Measurements from ENCODE around the gene NF2. TPM values are rescaled to one million over a fixed set of nuclear protein-coding genes. Genes with fewer than 3 reads are reported as not detected.

The NF2 gene
- total RNA-seq, 2 experiments from 2014 or later: 34.4 to 35.3 TPM

DNA sequence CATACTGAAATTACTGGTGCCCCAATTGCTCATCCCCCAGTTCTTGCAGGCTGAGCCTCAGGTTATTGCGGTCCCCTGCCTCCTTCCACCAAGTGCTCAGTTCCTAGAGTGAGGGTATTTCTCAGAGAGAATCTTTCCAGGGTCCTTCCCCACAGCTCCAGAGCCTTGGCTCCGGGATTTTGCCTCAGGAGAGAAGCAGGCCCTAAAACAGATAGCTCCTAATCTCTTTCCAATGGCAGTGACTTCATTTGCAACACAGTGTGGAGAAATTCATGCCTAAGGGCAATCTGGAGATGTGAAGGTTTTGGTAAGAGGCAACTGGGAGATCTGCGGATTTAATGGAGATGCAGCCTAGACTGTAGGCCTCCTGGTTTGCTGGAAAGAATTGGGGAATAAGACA lies 2.9 kb downstream of the NF2 start:
- Mint-ChIP-seq H3K27me3 (no peaks in the 10 kb centered on the region), H3K9me3 (no peaks in the 10 kb centered on the region), H3K36me3 (ENCODE audit: low read depth) (peaks cover 14% of the 10 kb centered on the region), H3K27ac (no peak overlapping the region), H3K4me3 (no peak overlapping the region), H3K4me1 (ENCODE audit: low read depth) (peaks cover 22% of the 10 kb centered on the region)
- intact Hi-C loops (cut with micrococcal nuclease): no loop called here
- POLR2A ChIA-PET: interaction anchor here (0.8 kb wide), 1 partner anchor 8 kb away, joined by 4 read pairs; no protein-coding TSS in a partner anchor
- ATAC-seq: no peak
- no peak for DNase-seq
- TF ChIP-seq, protein P1, sequence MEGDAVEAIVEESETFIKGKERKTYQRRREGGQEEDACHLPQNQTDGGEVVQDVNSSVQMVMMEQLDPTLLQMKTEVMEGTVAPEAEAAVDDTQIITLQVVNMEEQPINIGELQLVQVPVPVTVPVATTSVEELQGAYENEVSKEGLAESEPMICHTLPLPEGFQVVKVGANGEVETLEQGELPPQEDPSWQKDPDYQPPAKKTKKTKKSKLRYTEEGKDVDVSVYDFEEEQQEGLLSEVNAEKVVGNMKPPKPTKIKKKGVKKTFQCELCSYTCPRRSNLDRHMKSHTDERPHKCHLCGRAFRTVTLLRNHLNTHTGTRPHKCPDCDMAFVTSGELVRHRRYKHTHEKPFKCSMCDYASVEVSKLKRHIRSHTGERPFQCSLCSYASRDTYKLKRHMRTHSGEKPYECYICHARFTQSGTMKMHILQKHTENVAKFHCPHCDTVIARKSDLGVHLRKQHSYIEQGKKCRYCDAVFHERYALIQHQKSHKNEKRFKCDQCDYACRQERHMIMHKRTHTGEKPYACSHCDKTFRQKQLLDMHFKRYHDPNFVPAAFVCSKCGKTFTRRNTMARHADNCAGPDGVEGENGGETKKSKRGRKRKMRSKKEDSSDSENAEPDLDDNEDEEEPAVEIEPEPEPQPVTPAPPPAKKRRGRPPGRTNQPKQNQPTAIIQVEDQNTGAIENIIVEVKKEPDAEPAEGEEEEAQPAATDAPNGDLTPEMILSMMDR (IDR thresholded peaks at IDR 0.05): no peak
- CTCF ChIA-PET: interaction anchor here (0.9 to 4.4 kb wide), 7 partner anchors 10 to 399 kb away, joined by 3 to 37 read pairs (median 6); no protein-coding TSS in a partner anchor

- no peak for DNase-seq
- ATAC-seq: no peak
- CTCF ChIA-PET: interaction anchor here (2.4 to 4.4 kb wide), 3 partner anchors 9 to 19 kb away, joined by 6 to 37 read pairs (median 11); no protein-coding TSS in a partner anchor
- H3K9me3 Mint-ChIP-seq: no peaks in the 10 kb centered on the region
- H3K4me1 Mint-ChIP-seq (ENCODE audit: low read depth): peaks cover 22% of the 10 kb centered on the region
- H3K36me3 Mint-ChIP-seq (ENCODE audit: low read depth): peaks cover 14% of the 10 kb centered on the region
- H3K4me3 Mint-ChIP-seq: no peak overlapping the region
- H3K27ac Mint-ChIP-seq: no peak overlapping the region
- H3K27me3 Mint-ChIP-seq: no peaks in the 10 kb centered on the region
- TF ChIP-seq, protein P1 (IDR thresholded peaks at IDR 0.05): no peak
- POLR2A ChIA-PET: no interaction called here
- intact Hi-C loops (cut with micrococcal nuclease): no loop called here
Observed at GRCh38 chr22:29607426-29607825, 4.0 kb downstream of the NF2 start.

DNA sequence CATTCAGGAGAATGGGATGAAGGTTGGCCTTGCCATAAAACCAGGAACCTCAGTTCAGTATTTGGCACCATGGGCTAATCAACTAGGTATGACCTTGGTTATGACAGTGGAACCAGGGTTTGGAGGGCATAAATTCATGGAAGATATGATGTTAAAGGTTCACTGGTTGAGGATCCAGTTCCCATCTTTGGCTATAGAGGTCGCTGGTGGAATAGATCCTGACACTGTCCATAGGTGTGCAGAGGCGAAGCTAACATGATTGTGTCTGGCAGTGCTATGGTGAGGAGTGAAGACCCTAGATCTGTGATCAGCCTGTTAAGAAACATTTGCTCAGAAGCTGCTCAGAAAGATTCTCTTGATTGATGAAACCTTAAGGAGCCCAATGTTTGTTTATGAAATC lies 5.7 kb downstream of the NF2 start:
- Mint-ChIP-seq H3K4me3 (no peak overlapping the region), H3K27ac (no peak overlapping the region), H3K36me3 (ENCODE audit: low read depth) (peaks cover 13% of the 10 kb centered on the region), H3K4me1 (ENCODE audit: low read depth) (peaks cover 22% of the 10 kb centered on the region), H3K27me3 (no peaks in the 10 kb centered on the region), H3K9me3 (no peaks in the 10 kb centered on the region)
- intact Hi-C loops (cut with micrococcal nuclease): no loop called here
- POLR2A ChIA-PET: no interaction called here
- CTCF ChIA-PET: interaction anchor here (0.9 kb wide), 1 partner anchor 16 kb away, joined by 3 read pairs; no protein-coding TSS in a partner anchor
- ATAC-seq: no peak
- no peak for DNase-seq
- TF ChIP-seq, protein P1 (IDR thresholded peaks at IDR 0.05): no peak

GRCh38 chr22:29610780-29611179 lies 7.3 kb downstream of the NF2 start:
- Mint-ChIP-seq H3K36me3 (ENCODE audit: low read depth) (peaks cover 10% of the 10 kb centered on the region), H3K9me3 (no peaks in the 10 kb centered on the region), H3K27me3 (no peaks in the 10 kb centered on the region), H3K4me1 (ENCODE audit: low read depth) (peaks cover 17% of the 10 kb centered on the region), H3K27ac (no peak overlapping the region), H3K4me3 (no peak overlapping the region)
- DNase-seq (no peak), ATAC-seq (no peak)
- intact Hi-C loops (cut with micrococcal nuclease): no loop called here
- ChIA-PET CTCF (interaction anchor here (1.0 to 3.1 kb wide), 3 partner anchors 13 to 25 kb away, joined by 3 to 15 read pairs (median 6); no protein-coding TSS in a partner anchor), POLR2A (no interaction called here)
- TF ChIP-seq, protein P1 (IDR thresholded peaks at IDR 0.05): no peak

- CTCF ChIA-PET: interaction anchor here (0.7 to 4.0 kb wide), 3 partner anchors 9 to 21 kb away, joined by 3 to 34 read pairs (median 6); no protein-coding TSS in a partner anchor
- intact Hi-C loops (cut with micrococcal nuclease): no loop called here
- H3K27ac Mint-ChIP-seq: no peak overlapping the region
- no peaks in the 10 kb centered on the region for H3K27me3 Mint-ChIP-seq
- no peak overlapping the region for H3K4me3 Mint-ChIP-seq
- POLR2A ChIA-PET: interaction anchor here (0.8 kb wide), 1 partner anchor 11 kb away, joined by 4 read pairs; no protein-coding TSS in a partner anchor
- peaks cover 34% of the 10 kb centered on the region for H3K4me1 Mint-ChIP-seq (ENCODE audit: low read depth)
- TF ChIP-seq, protein P1 (IDR thresholded peaks at IDR 0.05): no peak
- DNase-seq (no peak), ATAC-seq (no peak)
- H3K9me3 Mint-ChIP-seq: no peaks in the 10 kb centered on the region
- peaks cover 2% of the 10 kb centered on the region for H3K36me3 Mint-ChIP-seq (ENCODE audit: low read depth)
Observed at GRCh38 chr22:29615705-29616327, 12.4 kb downstream of the NF2 start.

Measured in activated CD8-positive, alpha-beta T cell treated with anti-CD3 and anti-CD28 coated beads for 36 hours (primary cell).